ENCODE results near the gene CEBPE.

Gene CEBPE

DNA sequence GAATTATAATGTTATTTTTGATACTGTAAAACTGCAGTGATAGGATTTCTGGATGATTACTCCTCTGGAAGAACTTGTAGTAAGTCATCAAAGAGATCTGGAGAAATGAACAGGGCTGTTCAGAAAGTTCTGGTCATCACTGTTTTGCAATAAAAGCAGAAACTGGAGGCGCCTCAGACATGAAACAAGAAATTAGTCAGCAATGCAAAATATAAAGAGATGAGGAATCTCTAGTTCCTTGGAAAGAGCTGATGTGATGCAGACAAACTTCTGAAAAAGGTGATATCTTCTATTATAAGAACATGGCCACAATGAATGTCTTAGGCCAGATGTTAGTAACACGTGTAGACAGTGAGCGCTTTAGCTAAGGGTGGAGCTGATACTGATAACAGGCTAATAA is 33.6 kb downstream of the CEBPE start:
- Histone ChIP-seq H3K9ac (ENCODE audit: low read length) (no peak overlapping the region), H3K36me3 (ENCODE audit: control insufficient read depth, low read depth, low read length) (peaks cover 78% of the 10 kb centered on the region), H3K27ac (ENCODE audit: low read length) (no peak overlapping the region)

DNA sequence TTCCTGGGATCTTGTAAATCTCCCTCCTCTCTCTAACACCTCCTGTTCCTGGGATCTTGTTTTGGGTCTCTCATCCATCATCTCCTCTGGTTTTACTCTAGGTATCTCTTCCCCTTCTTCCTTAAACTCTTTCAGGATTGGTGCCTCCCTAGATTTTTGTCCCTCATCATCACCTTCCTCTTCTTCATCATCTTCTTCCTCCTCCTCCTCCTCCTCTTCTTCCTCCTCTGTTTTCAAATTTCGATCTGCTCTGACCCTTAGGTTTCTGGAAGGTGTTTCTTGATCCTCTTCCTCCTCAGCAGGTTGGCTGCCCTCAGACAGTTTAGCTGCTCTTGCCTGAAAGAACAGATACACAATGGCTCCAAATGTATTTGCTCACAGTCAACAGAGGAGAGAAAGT is 38.6 kb downstream of the CEBPE start:
- Histone ChIP-seq H3K4me3 (ENCODE audit: low read length) (no peak overlapping the region), H3K9me3 (ENCODE audit: control insufficient read depth, low read depth, low read length) (no peaks in the 10 kb centered on the region), H3K9ac (ENCODE audit: low read length) (no peak overlapping the region), H3K27ac (ENCODE audit: low read length) (no peak overlapping the region), H3K27me3 (ENCODE audit: control insufficient read depth, insufficient read depth, low read length) (no peaks in the 10 kb centered on the region), H3K36me3 (ENCODE audit: control insufficient read depth, low read depth, low read length) (peaks cover 78% of the 10 kb centered on the region), H3K4me1 (ENCODE audit: control insufficient read depth, low read depth, low read length) (no peaks in the 10 kb centered on the region)

More for the DNA sequence above, 33.6 kb downstream of the CEBPE start:
- H3K27me3 ChIP-seq (ENCODE audit: control insufficient read depth, insufficient read depth, low read length) = no peaks in the 10 kb centered on the region
- no peak overlapping the region for H3K4me3 ChIP-seq (ENCODE audit: low read length)
- no peaks in the 10 kb centered on the region for H3K9me3 ChIP-seq (ENCODE audit: control insufficient read depth, low read depth, low read length)
- no peaks in the 10 kb centered on the region for H3K4me1 ChIP-seq (ENCODE audit: control insufficient read depth, low read depth, low read length)

DNA sequence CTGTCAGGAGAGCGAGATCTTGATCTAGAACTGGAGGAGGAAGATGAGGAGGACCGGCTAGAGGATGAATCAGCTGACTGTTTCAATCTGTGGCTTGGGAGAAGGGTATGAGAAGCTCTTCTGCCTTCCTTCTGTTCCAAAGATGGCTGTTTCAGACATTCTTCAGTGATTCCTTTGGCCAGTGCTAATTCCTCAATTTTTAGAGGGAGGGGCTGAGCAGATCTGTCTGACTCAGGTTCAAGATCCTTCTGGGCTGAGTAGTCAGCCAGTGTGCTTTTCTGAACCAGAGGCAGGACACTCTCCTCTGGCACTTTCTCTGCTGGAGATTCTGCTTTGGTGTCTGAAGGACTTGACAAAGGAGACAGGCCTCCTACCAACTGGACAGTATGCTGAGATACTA is 39.3 kb downstream of the CEBPE start:
- no peaks in the 10 kb centered on the region for H3K27me3 ChIP-seq (ENCODE audit: control insufficient read depth, insufficient read depth, low read length)
- H3K4me3 ChIP-seq (ENCODE audit: low read length) = no peak overlapping the region
- peaks cover 82% of the 10 kb centered on the region for H3K36me3 ChIP-seq (ENCODE audit: control insufficient read depth, low read depth, low read length)
- H3K9ac ChIP-seq (ENCODE audit: low read length) = no peak overlapping the region
- H3K9me3 ChIP-seq (ENCODE audit: control insufficient read depth, low read depth, low read length) = no peaks in the 10 kb centered on the region
- H3K4me1 ChIP-seq (ENCODE audit: control insufficient read depth, low read depth, low read length) = no peaks in the 10 kb centered on the region
- no peak overlapping the region for H3K27ac ChIP-seq (ENCODE audit: low read length)

DNA sequence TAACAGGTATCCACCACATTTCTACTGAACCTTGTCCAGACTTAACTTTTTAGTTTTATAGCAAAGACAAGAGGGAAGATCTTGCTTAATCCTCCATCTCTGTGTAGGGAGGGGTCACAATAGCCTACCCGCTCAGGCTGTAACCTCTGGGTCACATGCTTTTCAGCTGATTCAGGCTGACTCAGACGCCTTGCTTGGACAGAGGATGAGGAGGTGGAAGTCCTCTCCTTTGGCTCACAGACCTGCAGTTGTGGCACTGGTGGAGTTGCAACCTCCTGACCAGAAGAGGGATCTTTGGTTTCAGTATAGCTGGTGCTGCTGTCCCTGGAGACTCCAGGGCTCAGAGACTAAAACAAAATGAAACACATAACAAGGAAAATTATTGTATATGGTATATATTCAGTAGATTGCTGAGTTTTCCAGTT is 40.4 kb downstream of the CEBPE start:
- H3K9me3 ChIP-seq (ENCODE audit: control insufficient read depth, low read depth, low read length) = no peaks in the 10 kb centered on the region
- H3K27me3 ChIP-seq (ENCODE audit: control insufficient read depth, insufficient read depth, low read length) = no peaks in the 10 kb centered on the region
- H3K9ac ChIP-seq (ENCODE audit: low read length) = no peak overlapping the region
- no peak overlapping the region for H3K4me3 ChIP-seq (ENCODE audit: low read length)
- no peak overlapping the region for H3K27ac ChIP-seq (ENCODE audit: low read length)
- no peaks in the 10 kb centered on the region for H3K4me1 ChIP-seq (ENCODE audit: control insufficient read depth, low read depth, low read length)
- peaks cover 90% of the 10 kb centered on the region for H3K36me3 ChIP-seq (ENCODE audit: control insufficient read depth, low read depth, low read length)

DNA sequence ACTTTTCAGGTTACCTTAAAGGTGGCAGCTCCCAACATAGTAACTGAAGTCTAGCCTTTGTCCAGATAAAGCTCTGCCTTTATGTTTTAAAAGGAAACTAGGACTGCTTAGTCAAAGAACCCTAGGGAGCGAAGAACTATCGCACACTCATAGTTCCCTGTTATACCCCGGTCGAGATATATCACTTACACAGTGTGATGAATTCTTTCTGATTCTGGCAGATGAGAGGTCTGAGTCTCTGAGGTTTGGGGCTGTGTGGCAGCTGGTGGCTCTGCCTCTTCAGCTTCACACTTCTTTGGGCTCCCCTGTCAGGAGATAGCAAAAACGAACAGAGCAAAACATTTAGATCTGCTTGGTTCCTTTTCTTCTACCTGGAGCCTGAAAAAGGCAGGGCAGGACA is 41.1 kb downstream of the CEBPE start:
- peaks cover 91% of the 10 kb centered on the region for H3K36me3 ChIP-seq (ENCODE audit: control insufficient read depth, low read depth, low read length)
- no peak overlapping the region for H3K4me3 ChIP-seq (ENCODE audit: low read length)
- H3K9me3 ChIP-seq (ENCODE audit: control insufficient read depth, low read depth, low read length) = no peaks in the 10 kb centered on the region
- H3K27ac ChIP-seq (ENCODE audit: low read length) = no peak overlapping the region
- H3K9ac ChIP-seq (ENCODE audit: low read length) = no peak overlapping the region
- H3K27me3 ChIP-seq (ENCODE audit: control insufficient read depth, insufficient read depth, low read length) = no peaks in the 10 kb centered on the region
- peaks cover under 1% of the 10 kb centered on the region for H3K4me1 ChIP-seq (ENCODE audit: control insufficient read depth, low read depth, low read length)

DNA sequence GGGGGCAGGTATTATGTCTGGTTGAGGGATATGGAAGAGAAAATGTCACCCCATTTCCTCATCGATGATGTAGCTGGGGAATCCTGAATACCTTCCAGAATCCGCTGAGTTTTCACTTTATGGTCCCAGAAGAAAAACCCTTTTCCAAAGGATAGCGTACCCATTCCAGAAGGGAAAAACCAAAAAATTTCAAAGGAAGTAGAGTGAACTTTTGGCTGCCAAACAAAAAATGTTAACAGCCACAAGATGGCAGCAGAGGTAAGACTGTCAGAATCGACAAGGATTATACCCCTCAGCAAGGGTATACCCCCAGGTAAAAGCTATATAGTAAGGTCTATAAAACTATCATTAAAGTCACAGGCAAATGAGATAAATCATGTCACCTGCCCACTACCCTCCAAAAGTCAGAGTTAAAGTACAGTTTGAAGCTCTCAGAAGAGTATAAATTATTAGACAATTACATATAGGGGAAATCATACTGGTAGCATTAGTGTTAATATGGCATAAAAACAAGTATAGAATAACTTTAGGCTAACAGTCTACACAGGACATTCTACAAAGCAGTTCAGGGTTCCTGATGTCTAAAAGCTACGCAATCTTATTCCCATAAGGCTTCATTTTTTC is 42.2 kb downstream of the CEBPE start:
- Histone ChIP-seq H3K36me3 (ENCODE audit: control insufficient read depth, low read depth, low read length) (peaks cover 92% of the 10 kb centered on the region), H3K27ac (ENCODE audit: low read length) (no peak overlapping the region), H3K9me3 (ENCODE audit: control insufficient read depth, low read depth, low read length) (no peaks in the 10 kb centered on the region), H3K4me1 (ENCODE audit: control insufficient read depth, low read depth, low read length) (peaks cover 12% of the 10 kb centered on the region), H3K4me3 (ENCODE audit: low read length) (no peak overlapping the region), H3K9ac (ENCODE audit: low read length) (no peak overlapping the region), H3K27me3 (ENCODE audit: control insufficient read depth, insufficient read depth, low read length) (no peaks in the 10 kb centered on the region)

DNA sequence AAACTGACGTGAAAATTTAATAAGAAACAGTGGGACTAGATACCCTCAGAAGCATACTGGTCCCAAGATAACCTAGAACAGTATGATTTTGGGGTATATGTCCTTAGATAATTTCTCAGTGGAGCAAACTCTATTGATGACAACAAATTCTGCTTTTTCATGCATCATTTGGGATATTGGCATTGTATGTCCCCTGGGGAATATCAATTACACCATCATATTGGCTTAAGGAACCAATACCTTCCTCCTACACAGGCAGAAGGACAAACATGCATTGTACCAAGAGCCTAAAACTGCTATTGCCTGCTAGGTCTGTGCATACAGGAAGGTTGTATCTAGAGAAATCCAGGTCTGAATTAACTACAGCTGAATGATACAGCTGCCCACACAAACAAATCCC is 44.1 kb downstream of the CEBPE start:
- no peak overlapping the region for H3K4me3 ChIP-seq (ENCODE audit: low read length)
- no peaks in the 10 kb centered on the region for H3K27me3 ChIP-seq (ENCODE audit: control insufficient read depth, insufficient read depth, low read length)
- H3K9ac ChIP-seq (ENCODE audit: low read length) = no peak overlapping the region
- H3K9me3 ChIP-seq (ENCODE audit: control insufficient read depth, low read depth, low read length) = no peaks in the 10 kb centered on the region
- peaks cover 72% of the 10 kb centered on the region for H3K36me3 ChIP-seq (ENCODE audit: control insufficient read depth, low read depth, low read length)
- peaks cover 19% of the 10 kb centered on the region for H3K4me1 ChIP-seq (ENCODE audit: control insufficient read depth, low read depth, low read length)
- no peak overlapping the region for H3K27ac ChIP-seq (ENCODE audit: low read length)

DNA sequence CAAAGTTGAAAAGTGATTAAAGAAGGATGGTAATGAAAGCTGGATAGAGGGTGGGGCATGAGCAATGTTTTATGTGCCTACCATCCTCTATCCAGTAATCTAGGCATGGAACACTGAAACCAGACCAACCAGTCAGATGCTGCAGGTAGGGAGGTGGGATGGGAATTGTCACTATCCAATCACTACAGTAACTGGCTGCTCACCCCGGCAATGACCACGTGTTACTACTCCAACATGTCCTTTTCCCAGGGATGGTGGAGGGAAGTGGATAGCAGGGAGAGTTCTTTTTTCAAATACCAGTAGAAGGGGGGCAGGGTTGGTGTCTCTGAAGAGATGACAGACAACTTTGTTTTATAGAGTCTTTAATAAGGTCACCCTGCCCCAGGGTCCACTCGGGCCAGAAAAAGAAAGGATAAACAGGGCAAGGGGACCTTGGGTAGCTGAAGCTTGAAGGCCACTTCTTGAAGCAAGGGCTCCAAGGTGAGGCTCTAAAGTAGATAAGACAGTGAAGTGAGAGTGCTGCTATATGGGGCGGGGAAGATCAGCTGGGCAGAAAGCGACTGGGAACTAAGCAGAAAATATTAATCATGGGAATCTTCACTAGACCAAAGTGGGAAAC is 47.0 kb downstream of the CEBPE start:
- peaks cover 33% of the 10 kb centered on the region for H3K4me1 ChIP-seq (ENCODE audit: control insufficient read depth, low read depth, low read length)
- H3K4me3 ChIP-seq (ENCODE audit: low read length) = peak overlapping the region; percentile 83
- H3K27ac ChIP-seq (ENCODE audit: low read length) = no peak overlapping the region
- H3K9me3 ChIP-seq (ENCODE audit: control insufficient read depth, low read depth, low read length) = no peaks in the 10 kb centered on the region
- peaks cover 67% of the 10 kb centered on the region for H3K36me3 ChIP-seq (ENCODE audit: control insufficient read depth, low read depth, low read length)
- H3K9ac ChIP-seq (ENCODE audit: low read length) = no peak overlapping the region
- H3K27me3 ChIP-seq (ENCODE audit: control insufficient read depth, insufficient read depth, low read length) = no peaks in the 10 kb centered on the region

DNA sequence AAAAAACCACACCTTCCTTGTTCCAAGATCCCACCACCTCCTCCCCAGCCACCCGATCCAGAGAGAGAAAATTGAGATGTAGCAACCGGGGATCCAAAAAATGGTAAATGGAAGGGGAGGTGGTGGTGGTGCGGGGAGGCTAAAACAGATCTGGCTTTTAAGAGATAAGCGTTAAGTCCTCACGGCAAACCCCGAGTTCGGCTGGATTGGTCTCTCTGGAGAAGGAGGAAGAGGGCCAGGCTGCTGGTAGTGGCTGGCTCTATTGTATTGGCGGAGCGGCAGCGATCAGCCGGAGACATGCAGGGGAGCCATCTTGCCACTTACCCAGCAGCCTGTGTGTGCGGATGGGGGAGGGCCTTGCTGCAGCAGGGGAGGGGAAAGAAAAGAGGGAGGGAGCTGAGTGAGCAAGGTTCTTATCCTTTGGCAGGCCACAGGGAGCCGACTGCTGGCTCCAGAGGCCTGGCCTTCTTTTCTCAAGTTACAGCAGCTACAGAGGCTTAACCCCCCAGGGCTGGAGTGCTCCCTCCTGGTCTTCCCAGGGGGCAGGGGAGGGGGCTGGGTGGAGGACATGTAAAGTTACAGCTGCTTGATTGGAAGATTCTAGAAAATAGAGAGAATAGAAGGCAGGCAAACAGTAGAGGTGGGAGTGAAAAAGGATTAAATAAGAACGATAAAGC is 47.7 kb downstream of the CEBPE start:
- no peaks in the 10 kb centered on the region for H3K9me3 ChIP-seq (ENCODE audit: control insufficient read depth, low read depth, low read length)
- H3K4me3 ChIP-seq (ENCODE audit: low read length) = peak overlapping the region; percentile 83
- H3K27ac ChIP-seq (ENCODE audit: low read length) = peak overlapping the region; percentile 66
- no peaks in the 10 kb centered on the region for H3K27me3 ChIP-seq (ENCODE audit: control insufficient read depth, insufficient read depth, low read length)
- peaks cover 33% of the 10 kb centered on the region for H3K4me1 ChIP-seq (ENCODE audit: control insufficient read depth, low read depth, low read length)
- peak overlapping the region; percentile 88 for H3K9ac ChIP-seq (ENCODE audit: low read length)
- H3K36me3 ChIP-seq (ENCODE audit: control insufficient read depth, low read depth, low read length) = peaks cover 67% of the 10 kb centered on the region

DNA sequence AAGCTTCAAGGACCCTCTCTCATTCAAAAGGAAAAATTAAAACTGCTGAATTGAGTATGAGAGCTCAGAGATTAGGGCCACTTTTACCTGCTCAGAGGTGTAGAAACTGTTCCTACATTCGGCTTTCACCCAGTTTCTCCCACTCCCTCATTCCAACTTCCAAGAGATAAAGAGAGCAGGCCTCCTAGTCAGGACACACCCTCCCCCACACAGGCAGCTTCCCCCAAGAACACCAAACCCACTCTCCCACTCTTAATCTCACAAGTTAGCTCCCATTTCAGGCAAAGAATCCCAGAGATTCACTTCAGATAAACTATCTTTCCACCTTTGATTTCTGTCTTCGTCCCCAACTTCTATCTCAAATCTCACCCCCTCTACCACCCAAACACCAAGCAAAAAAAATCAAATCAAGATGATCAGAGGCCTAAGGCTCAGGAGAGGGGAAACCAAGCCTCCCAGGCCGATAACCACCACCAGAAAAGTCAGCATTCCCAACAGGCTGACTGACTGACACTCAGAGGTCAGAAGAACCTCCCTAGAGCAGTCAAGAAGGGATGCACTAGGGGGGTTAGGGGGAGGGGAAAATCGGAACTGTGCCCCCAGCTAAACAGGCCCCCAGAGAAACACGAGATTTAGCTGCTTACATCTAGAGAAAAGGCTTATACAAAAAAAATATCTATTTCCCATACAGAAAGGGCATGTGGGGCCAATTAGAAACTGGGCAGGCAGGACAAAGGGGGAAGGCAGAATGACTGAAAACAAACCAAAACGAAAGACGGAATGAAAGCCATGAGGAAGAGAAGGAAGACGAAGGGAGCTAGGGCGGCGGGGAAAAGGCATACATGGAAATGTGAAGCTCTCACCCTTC is 48.6 kb downstream of the CEBPE start:
- Histone ChIP-seq H3K4me1 (ENCODE audit: control insufficient read depth, low read depth, low read length) (peaks cover 33% of the 10 kb centered on the region), H3K9me3 (ENCODE audit: control insufficient read depth, low read depth, low read length) (no peaks in the 10 kb centered on the region), H3K9ac (ENCODE audit: low read length) (peak overlapping the region; percentile 88), H3K36me3 (ENCODE audit: control insufficient read depth, low read depth, low read length) (peaks cover 67% of the 10 kb centered on the region), H3K27me3 (ENCODE audit: control insufficient read depth, insufficient read depth, low read length) (no peaks in the 10 kb centered on the region), H3K4me3 (ENCODE audit: low read length) (peak overlapping the region; percentile 83), H3K27ac (ENCODE audit: low read length) (peak overlapping the region; percentile 66)

DNA sequence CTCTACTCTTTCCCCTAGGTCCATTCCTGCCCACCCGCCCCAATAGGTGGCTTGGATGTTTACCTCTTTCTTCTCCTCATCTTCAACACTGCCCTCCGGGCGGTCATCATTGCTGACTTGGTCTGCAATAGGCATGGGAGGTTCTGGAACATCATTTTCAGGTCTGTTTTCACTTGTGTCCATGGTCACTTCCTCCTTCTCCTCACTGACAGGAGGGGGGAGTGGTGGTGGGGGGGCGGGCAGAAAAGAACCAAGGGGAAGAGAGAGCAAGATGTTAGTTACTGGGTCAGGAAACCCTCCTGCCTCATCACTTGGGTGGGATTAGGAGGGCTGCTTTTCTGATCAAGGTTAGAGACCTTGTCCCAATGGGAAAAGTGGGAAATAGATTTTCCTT is 49.6 kb downstream of the CEBPE start:
- peak overlapping the region; percentile 14 for H3K4me3 ChIP-seq (ENCODE audit: low read length)
- peaks cover 67% of the 10 kb centered on the region for H3K36me3 ChIP-seq (ENCODE audit: control insufficient read depth, low read depth, low read length)
- no peak overlapping the region for H3K9ac ChIP-seq (ENCODE audit: low read length)
- H3K27me3 ChIP-seq (ENCODE audit: control insufficient read depth, insufficient read depth, low read length) = no peaks in the 10 kb centered on the region
- H3K27ac ChIP-seq (ENCODE audit: low read length) = peak overlapping the region; percentile 52
- no peaks in the 10 kb centered on the region for H3K9me3 ChIP-seq (ENCODE audit: control insufficient read depth, low read depth, low read length)
- peaks cover 33% of the 10 kb centered on the region for H3K4me1 ChIP-seq (ENCODE audit: control insufficient read depth, low read depth, low read length)
